ENCODE measurements around the gene KRTAP6-3.

Gene KRTAP6-3

DNA sequence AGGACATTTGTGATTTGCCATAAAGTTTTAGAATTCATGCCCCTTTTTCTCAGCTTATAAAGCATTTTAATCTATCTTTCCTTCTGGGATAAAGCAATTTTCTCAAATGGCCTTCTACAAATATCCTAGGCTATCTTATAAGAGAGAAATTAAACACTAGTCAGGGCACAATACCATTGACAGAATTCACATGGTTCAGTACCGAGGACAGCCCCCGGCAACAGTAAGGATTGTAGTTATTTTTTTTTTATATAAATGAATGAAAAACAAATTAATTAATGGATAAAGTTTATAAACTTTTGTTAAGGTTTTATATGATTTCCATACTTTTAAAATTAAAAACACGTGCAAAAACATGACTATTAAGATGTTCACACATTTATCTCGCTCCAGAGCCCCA, 35.9 kb downstream of the KRTAP6-3 start:
- DNase-seq: no peak

DNA sequence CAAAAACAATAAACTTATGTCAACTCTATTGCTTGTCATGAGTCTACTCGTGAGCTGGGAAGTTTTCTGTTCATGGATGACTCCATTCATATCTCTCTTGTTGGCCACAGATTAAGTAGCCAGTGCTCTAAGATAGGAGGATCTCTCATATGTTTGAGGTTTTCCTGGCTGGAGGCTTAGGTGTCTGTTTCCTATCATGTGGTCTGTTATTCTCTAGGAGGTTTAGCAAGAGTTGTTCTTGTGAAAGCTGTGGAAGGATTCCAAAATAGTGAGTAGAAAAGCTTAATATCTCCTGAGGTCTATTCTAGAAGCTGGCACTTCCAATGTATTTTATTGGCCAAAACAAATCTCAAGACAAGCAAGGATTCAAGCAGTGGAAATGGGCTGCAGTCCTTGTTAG, 37.0 kb downstream of the KRTAP6-3 start:
- DNase-seq: no peak

DNA sequence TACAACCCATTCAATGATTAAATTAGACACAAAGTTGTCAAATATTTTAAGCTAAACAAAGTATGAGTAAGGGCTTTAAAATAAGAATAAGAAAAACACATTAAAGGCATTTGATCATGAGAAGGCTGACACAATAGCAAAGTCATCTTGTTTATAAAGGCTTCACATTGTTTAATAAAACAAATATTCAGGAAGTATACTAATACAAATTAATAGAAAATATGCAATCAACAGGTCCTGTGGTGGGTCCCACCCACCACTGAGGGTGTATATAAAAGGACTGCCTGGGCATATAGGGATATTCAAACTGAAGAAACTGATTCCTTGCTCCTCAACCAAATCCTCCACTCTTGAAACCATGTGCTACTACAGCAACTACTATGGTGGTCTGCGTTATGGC, 42.7 kb downstream of the KRTAP6-3 start, which contains the start of gene KRTAP20-2:
TSS of gene KRTAP20-2 (plus strand) at position 301 of the 400 bp plus-strand sequence. CDS start at position 359, 58 bp downstream.
- DNase-seq: no peak

DNA sequence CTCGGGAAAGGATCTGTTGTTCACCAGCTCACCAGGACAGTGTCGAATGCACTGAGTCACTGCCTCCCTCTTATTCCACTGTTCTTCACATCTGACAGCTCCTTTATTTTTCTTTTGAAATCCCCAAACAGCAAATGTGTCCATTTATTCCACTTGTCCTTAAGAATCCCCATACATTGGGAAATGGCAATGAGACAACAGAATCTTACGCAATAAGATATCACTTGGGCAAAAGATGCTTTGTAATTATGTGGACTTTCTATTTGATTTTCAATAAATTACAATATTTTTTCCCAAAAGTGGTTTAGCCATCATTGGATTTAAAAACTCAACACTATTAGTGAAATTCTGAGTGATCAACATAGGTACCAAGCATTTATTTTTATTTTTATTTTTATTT, 46.4 kb downstream of the KRTAP6-3 start:
- DNase-seq: no peak

DNA sequence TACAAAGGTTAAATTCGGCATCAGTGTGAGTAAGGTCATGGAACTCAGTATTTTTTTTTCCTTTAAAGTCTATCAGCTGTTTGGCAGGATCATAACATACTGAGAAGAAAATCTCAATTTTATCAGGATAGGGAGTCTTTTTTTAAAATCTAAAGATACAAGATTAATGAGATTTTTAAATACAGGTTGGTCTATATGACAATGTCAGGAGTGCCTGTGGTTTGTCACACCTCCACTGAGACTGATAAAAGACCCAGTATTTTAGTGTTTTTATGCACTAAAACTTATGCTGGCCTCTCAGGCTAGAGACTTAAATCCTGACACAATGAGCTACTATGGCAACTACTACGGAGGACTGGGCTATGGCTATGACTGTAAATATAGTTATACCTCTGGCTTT, 50.3 kb downstream of the KRTAP6-3 start, which contains the start of gene KRTAP20-3:
TSS of gene KRTAP20-3 (plus strand) at position 301 of the 400 bp plus-strand sequence.
- no peak for DNase-seq

Measured in NCI-H1436 treated with DMSO at 0.1 percent for 48 hours (cell line).